ENCODE results near the gene MIS12.

MIS12 gene, protein sequence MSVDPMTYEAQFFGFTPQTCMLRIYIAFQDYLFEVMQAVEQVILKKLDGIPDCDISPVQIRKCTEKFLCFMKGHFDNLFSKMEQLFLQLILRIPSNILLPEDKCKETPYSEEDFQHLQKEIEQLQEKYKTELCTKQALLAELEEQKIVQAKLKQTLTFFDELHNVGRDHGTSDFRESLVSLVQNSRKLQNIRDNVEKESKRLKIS

DNA sequence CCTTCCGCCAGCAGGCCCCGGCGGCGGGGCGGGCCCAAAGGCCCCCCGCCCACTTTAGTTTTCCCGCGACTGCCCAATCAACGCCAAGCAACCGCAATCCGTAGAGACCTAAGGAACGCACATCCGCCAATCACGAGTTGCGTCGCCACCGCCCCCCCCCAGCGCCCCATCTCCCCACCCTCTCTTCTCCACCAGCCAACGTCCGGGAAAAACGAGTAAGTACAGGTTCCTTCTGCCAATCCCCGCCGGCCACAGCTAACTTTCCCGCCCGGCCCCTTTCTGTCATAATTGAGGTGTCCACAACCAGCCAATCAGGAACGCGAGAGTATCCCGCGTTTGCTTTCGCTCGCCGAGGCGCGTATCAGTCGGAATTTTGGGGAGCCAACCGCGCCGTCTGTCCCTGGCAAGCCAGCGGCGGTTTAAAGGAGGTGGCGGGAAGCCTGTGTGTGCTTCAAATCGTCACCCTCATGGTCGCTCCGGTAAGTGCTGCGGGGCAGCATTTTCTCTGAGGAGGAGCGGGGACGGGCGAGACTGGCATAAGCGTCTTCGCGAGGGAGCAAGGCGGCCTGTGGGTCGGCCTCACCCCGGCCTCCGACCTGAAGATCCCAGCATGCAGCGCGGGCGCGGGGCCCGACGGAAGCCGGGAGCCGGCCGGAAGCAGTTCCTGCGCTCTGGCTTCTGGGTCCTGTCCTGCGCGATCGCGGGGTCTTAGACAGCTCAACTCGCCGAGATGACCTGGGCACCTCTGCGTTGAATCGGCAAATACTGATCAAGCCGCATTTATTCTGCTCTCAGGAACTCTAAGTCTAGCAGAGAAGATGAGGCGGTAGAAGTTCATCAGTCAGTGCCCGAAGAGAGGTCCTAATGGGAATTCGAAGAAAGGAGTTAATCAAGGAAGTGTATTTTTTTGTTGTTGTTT lies at the start of gene MIS12:
TSS of gene MIS12 (plus strand) at position 361 of the 919 bp plus-strand sequence. CDS start 2,297 bp downstream, outside the sequence.
- DNase-seq, result peak; percentile 84 to 87

DNA sequence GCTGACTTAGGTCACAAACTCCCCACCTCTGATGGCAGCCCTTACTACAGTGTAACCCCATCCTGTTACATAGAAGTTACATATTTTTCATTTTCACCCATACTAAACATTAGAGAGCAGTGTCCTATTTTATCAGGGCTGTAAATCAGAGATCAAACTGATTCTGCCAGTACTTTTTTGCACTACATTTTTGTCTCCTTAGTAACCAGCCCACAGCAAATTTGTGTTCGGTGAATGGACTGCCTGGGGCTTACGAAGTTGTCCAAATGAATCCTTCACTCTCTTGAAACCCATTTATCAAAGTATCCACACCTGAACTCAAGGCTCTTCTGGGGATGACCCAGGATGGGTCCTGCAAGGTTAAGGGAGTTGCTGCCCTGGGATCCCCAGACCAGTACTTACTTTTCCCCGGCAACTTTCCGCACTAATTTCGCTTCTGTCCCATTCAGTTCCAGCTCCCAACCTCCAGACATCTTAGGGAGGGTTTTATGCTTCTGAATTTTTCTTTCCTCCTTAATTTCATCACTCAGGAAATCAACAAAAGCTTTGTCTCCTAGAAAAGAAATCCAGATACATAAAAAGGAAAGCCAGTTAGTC lies 48.5 kb upstream of the MIS12 start:
- DNase-seq, result no peak

DNA sequence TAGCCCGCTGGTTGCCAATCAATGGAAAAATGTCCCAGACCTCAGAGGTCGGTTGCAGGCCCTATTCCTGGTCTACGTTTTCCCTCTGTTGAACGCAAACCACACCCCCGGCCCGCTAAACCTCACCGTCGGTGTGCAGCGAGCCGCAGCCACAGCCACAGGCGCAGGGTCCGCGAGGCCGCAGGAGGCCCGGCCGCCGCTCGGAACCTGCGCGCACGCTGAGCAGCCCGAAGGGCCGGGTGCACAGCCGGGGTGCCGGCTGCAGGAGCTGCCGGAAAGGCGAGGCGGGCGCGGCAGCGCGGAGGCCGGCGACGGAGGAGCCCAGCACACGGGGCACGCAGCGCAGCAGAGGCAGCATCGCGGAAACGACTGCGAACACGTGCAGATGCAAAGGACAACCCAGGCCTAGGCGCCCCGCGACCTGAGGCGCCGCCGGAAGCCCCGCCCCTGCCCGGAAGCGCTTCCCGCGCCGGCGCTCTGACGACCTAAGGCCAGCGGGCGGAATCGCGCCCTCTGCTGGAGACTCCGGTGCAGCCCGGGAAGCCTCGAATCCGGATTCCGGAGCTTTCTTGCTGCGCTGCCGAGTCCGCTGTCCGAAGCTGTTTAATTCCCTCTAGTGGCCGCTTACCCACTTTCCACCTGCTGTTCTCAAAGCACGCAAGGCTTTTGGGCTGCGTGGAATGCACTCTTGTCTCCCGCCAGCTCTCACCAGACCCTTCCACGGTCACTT lies 47.5 kb upstream of the MIS12 start, which contains the start of gene C1QBP:
TSS of gene C1QBP (minus strand) at position 440 of the 730 bp plus-strand sequence. CDS start at position 358, 82 bp downstream.
- DNase-seq, result peak; percentile 64 to 68

DNA sequence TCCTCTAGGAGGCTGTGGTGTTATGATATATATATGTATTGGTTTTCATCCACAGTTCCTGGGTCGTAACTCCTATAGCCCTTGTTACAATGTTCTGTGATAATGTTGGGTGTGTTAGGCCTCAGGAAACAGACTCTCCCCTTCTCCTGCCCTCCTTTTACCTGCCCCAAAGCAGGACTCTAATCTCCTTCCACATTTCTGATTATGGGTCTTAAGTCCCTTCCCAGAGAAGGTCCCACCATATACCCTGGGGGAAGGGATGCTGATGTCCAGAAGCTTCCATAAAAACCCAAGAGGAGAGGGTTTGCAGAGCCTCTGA lies 47.0 kb upstream of the MIS12 start:
- no peak for DNase-seq

DNA sequence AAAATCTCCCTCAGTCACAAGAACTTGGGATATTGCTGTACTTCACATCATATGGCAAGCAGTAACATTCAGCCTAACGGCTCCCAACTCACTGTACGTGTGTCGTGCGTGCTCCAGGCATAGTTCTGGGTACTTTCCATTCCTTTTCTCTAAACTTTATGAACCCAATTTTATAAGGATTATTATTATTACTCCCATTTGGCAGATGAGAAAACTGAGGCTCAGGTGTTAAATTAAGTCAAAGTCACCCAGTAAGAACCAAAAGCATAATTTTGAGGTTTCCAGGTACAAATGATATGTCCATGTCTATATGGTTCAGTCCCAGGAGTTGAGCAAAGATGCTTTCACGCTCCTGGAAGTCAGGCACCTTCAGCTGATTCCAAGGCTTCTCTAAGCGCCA lies 42.6 kb upstream of the MIS12 start:
- DNase-seq, result no peak

DNA sequence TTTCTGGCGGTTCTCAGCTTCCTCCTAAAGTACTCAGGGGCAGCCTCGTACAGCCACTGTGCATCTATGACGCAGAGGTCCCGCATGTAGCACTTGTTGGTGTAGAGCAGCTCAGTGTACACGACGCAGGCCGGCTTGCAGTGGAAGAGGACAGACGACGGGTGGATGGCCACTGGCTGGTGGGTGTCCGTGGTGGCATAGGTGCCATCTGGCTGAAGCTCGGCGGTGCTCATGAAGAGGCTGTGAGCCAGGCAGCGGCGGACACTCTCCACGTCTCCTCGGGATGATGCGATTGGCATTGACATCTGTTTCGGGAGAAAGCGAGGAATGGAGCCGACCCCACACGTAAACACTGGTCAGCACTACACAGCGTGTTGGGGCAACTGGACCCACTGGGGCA lies 42.2 kb upstream of the MIS12 start:
- DNase-seq, result no peak

DNA sequence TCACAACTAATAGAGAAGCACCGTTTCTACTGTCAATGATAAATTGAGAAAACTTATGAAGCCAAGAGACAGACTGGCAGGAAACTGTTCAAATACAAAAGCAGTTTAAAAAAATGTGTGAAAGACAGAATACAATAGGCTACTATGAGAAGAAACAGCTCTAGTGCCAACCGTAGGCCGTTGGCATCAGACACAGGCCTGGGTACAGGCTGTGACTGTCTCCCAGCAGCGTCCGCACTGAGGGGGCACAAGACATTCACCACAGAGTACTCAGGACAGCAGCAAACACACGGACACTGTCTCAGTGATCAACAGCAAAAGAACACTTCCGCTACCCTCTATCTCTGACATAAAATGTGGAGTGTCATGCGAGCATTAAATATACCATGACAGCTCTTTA lies 39.6 kb upstream of the MIS12 start:
- DNase-seq, result no peak

DNA sequence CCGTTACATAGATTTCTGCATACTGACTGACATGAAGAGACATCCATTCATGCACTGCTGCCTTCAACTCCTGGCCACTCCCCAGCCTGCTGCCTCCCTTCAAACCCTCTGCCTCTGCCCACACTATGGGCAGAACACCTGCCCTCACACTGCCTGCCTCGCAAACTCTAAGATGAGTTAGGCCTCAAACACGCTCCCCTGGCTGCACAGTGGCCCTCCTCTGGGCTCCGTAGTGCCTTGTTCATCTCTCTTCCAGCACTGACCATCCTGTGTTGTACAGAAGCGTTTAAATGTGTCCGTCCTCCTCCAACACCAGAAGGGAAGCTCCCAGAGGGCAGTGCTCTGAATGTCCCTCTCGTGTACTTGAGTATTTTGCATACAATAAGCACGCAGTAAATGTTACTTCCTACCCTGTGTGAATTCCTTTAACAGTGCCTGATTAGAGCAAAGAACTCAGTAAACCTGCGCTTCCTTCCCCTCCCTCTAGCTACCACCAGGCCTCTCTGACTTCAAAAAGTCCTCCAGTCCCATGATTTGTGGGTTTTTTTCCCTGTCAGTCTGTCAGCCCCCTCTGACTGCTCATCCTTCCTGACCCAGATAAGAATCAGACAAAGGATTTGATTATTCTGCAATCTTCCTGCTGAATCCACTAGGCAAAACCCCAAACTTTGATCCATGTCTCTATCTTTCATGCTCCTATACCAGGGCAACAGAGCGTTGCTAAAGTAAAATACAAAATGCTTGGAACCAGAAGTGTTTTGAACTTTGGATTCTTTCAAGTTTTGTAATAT lies 21.5 kb upstream of the MIS12 start:
- no peak for DNase-seq

DNA sequence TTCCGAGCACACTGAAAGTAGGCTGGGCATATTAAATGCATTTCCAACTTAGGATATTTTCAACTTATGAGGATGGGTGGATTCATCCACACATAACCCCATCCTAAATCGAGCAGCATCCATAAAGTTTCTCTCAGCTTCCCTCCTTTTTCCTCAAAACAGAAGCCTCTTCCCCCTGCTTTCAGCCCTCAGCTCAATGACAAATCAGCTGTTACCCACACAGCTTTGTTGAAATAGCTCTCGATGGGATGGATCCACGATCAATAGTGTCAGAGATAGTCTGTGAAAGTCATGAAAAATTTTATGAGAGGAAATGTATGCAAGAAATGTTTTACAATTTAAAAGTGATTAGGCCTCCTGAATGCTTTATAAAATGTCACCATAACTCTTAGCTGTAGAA lies 20.1 kb upstream of the MIS12 start:
- DNase-seq, result no peak

DNA sequence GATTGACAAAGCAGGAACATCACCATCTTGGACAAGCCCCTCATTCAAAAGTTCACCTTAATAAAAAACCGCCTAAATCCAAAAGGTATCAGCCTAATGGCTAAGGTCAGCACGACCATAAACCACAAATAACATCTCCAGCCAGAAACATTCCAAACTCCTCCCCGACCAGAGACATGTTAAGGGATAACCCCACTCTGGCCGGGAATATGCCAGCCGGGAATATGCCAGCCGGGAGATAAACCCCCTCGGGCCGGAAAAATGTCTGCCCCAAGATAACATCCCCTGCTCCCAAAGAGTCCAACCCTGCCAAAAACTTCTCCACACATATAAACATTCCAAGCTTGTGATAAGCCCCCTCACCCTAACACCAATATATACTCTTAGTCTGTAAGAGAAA lies 18.9 kb upstream of the MIS12 start:
- DNase-seq, result no peak

DNA sequence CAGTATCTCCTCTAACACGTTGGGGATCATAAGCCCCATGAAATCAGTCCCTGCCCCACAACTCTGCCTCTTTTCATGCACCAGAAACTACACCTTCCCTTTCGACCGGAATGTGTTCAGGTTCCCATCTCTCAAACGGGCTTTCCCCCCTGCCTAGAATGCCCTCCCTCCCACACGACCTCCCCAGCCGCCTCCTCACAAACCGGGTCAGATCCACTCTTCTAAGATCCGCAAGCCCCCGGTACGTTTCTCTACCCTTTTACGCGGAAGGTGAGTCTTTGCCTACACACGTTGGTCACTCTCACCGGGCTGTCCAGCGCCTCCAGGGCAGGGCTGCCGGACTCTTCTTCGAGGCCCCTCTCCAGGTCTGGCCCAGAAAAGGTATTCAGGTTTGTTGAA lies 18.3 kb upstream of the MIS12 start:
- DNase-seq, result no peak

DNA sequence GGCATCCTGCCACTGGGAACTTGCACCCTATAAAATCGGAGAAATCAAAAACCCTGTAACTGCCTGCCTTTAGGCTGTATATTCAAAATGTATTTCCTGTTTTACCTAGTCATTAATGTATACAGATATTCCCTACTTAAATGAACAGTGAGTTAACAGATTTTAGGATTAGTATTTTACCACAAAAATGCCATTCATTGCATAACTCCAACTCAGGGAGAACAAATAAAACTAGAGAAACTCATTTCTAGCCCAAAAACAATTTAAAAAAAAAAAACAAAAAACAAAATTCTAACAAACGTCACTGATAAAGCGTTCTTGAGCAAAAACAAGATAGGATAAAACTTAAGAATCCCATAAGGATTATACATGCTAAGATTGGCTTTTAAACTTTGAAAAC lies 13.9 kb upstream of the MIS12 start:
- no peak for DNase-seq

DNA sequence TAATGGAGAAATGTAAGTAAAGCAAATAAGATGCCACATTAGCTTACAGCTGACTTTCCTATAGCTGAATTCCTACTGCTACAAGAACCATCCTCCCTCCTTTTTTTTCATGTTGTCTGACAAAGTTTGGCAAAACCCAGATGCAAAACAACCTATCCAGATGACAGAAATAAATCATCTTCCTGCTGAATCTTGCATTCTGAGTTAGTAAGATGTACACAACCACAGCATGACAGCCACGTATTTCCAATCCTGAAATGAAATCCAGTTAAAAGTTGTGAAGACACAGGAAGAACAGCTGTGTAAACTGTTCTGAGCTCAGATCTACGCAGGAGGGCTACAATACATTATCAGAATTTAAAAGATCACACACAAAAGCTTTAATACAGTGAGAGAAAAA lies 12.5 kb upstream of the MIS12 start:
- DNase-seq, result no peak

DNA sequence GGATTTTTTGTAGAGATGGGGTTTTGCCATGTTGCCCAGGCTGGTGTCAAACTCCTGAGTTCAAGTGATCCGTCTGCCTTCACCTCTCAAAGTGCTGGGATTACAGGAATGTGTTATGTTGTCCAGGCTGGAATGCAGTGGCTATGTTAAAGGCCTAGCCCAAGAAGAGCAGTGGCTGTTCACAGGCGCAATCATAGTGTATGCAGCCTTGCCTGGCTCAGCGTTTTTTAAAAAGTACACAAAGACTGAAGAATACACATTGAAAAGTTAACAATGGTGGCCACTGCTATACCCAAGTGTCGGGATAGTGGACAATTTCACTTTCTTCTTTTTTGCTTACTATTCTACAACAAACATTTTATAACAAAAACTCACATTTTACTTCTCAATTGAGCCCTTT lies 7.4 kb upstream of the MIS12 start:
- DNase-seq, result no peak

DNA sequence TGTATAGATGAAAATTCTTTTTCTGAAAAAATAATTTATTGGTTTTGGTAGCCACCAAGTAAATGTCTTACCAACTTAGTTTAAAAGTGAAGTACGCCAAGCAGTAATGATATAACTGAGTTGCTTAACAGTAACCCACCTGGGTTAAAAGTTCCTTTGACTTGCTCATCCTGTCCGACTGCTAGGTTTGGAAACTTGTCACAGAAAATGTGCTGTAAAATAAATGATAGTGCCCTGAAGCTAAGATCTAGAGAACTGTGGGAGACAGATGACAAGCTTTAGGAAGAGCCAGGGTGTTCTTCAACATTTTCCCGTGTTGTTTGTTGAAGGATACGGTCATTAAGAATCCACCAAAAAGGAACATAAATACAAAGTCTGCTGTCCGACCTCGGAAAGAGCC lies 5.4 kb upstream of the MIS12 start:
- no peak for DNase-seq

DNA sequence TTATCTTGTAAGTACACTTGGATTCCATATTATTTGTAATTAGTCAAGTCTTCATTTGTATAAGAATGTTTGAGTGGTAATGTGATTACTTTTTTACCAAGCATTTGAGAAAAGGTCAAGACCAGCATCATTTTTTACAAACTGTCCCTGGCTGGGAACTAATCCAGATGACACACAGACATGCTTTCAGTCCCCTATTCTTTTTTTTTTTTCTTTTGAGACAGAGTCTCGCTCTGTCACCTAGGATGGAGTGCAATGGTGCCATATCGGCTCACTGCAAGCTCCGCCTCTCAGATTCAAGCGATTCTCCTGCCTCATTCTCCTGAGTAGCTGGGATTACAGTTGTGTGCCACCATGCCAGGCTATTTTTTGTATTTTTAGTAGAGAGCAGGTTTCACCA lies 4.9 kb upstream of the MIS12 start:
- no peak for DNase-seq

DNA sequence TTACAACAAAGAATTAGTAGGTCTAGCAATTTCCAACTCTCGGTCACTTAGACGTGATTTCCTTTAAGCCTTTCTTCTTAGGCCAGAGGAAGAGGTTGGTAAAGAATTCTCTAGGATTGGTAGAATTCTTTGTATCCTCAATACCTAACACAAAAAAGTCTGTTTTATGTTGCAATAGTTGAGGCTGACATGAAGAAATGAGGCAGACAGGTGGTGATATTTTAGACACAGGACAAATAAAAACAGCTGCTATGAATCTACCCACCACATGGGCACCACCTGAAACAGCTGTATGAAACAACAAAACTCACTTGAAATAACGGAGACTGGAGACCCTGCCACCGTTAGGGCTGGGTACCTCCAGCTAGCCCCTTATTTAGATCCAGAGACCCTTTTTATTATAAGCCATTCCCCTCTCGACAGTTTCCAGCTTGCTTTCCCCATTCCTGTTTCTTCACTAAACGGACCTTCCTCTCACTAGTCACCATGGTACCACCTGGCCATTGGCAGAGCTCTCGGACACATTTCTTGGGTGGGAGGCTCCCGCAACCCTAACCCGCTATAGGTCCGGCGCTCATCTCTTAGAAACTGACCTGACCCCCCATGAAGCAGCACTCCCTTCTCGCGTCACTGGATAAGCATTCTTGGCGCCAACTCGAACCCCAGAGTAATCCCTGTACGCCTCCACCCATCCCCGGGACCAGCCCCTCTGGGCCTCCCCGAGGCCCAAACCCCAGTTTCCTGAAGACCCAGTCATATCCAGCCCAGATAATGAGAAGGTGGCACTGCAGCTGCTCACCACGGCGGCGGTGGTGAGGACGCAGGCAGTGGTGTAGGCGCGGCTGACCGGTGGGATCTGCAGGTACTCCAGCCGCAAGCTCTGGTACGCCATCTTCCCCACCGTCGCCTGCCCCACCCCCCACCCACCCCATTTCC lies 828 bp upstream of the MIS12 start, which contains the start of gene DERL2:
TSS of gene DERL2 (minus strand) at position 909 of the 936 bp plus-strand sequence. CDS start at position 892, 17 bp downstream.
- no peak for DNase-seq

DNA sequence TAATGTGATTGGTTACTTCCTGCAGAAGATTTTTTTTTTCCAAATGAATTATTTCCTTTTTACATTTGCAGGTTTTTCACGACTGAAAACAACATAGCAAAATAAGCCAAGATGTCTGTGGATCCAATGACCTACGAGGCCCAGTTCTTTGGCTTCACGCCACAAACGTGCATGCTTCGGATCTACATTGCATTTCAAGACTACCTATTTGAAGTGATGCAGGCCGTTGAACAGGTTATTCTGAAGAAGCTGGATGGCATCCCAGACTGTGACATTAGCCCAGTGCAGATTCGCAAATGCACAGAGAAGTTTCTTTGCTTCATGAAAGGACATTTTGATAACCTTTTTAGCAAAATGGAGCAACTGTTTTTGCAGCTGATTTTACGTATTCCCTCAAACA lies 2.4 kb downstream of the MIS12 start:
- DNase-seq, result no peak

DNA sequence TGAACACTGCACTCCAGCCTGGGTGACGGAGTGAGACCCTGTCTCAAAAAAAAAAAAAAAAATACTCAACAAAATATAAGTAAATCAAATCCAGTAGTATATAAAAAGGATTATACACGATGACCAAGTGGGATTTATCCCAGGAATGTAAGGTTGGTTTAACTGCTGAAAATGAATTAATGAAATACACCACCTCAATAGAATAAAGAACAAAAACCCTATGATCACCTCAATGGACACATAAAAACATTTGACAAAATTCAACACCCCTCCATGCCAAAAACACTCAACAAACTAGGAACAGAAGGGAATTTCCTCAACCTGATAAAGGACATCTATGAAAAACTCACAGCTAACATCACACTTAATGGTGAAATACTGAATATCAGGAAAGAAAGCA lies 6.6 kb downstream of the MIS12 start:
- DNase-seq, result no peak

DNA sequence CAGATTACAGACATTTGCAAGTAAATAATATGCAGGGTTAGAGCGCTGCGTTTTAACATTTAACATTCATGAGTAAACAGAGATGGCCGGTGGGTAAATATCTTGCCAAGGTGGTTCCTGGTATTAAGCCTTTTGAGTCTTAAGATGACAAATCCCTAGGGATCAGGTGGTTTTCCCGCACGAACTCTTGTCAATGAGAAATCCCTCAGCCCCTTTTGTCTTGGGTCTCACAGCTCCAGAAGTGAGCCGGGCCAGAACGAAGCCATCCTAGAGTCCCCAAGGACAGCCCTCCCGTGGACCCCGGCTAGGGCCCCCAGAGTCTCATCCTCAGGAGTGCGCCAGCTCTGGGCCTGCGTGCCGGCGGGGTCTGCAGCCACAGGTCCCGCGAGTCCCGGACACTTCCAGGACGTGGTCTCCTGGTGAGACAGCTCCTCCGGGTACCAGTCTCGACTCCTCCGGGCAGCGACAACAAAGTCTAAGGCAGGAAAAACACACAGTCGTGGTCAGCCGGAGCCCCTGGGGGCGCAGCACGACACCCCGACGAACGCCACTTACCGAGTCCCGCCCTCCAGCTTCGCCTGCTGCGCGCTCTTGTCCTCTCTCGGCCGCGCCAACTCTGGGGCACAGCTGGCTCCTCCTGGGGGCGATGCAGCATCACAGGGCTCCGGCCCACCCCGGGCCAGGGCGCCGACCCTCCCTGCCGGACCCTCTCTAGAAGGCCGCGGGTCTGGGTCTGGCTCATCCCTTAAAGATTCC lies 13.3 kb downstream of the MIS12 start:
- no peak for DNase-seq

DNA sequence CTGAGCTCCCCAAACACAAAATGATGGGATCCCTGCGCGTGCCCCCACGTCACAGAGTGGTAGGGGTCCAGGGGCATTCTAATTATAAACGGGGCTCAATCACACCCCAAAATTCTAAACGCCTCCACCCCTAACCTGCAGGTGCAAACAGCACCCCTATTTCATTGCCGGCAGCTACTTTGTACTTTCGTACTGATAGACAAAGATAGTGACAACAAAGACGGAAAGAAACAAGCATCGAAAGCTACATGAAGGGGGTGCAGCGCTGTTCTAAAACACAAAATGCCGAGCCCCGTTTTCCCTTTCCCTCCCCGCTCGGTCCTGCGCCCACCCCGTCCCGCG lies 13.9 kb downstream of the MIS12 start:
- DNase-seq, result no peak

Data from AML-193 (cell line).